AG04449 (cell line): ENCODE results near the gene GNB5.
"Not testable (repeated sequence)": the region's sequence is repeated elsewhere in the genome, so short reads cannot be mapped to it uniquely, and the experiment has no call there.

ENCODE experiments used
- CTCF ChIA-PET: fragments of 350-600 bp; formaldehyde crosslinking; extraction: SDS; loops from one replicate; lab custom pipeline; 2021; ENCODE audit warnings: antibody characterized with exemption; lab: Yijun Ruan, JAX
- POLR2A ChIA-PET: fragments of 400-600, 350-600 bp; formaldehyde crosslinking; extraction: SDS; loops from one replicate; lab custom pipeline; 2020; ENCODE audit warnings: antibody characterized with exemption, inconsistent platforms; lab: Yijun Ruan, JAX
- DNase-seq: peaks from one replicate; pipeline ENCODE4 v3.0.0-alpha.2; 2010; ENCODE audit warnings: low read depth, low spot score
- H3K4me3 ChIP-seq: 2 replicates; pipeline ENCODE4 v1.5.1; 2011; ENCODE audit warnings: low read depth, mild to moderate bottlenecking, control low read depth, low read length
- TF ChIP-seq, protein P1 (sequence below): IDR thresholded peaks from one replicate; pipeline ENCODE4 v1.5.1; 2011; ENCODE audit warnings: mild to moderate bottlenecking, moderate library complexity, low read length, control low read depth, inconsistent platforms; ENCODE audit not compliant: insufficient read depth; ENCODE audit errors: missing control alignments

GNB5 gene

GRCh38 chr15:52191207-52191606 is at the start of gene GNB5:
GNB5 (minus strand) TSS chr15:52191392; CDS start chr15:52184676, 6,716 bp downstream.
- POLR2A ChIA-PET = interaction anchor here (0.6 kb wide), 1 partner anchor 220 kb away, joined by 4 read pairs; the partner anchor contains the start of gene LEO1
- H3K4me3 ChIP-seq = no peak within 1 kb of the TSS
- CTCF ChIA-PET = interaction anchor here (0.8 to 3.7 kb wide), 2 partner anchors 7 to 10 kb away, joined by 4 to 27 read pairs; no protein-coding TSS in a partner anchor
- DNase-seq = no peak
- TF ChIP-seq, protein P1, sequence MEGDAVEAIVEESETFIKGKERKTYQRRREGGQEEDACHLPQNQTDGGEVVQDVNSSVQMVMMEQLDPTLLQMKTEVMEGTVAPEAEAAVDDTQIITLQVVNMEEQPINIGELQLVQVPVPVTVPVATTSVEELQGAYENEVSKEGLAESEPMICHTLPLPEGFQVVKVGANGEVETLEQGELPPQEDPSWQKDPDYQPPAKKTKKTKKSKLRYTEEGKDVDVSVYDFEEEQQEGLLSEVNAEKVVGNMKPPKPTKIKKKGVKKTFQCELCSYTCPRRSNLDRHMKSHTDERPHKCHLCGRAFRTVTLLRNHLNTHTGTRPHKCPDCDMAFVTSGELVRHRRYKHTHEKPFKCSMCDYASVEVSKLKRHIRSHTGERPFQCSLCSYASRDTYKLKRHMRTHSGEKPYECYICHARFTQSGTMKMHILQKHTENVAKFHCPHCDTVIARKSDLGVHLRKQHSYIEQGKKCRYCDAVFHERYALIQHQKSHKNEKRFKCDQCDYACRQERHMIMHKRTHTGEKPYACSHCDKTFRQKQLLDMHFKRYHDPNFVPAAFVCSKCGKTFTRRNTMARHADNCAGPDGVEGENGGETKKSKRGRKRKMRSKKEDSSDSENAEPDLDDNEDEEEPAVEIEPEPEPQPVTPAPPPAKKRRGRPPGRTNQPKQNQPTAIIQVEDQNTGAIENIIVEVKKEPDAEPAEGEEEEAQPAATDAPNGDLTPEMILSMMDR = no peak

DNA sequence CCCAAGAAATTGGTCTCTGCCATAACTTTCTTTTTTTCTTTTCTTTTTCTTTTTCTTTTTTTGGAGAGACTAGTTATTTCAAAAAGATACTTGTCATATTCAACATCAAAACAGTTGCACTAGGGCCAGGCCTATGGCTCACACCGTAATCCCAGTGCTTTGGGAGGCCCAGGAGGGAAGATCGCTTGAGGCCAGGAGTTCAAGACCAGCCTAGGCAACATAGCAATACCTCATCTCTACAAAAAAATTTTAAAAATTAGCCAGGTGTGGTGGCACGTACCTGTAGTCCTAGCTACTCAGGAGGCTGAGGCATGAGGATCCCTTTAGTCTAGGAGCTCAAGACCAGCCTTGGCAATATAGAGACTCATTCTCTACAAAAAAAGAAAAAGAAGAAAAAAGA is 49.0 kb upstream of the GNB5 start:
- TF ChIP-seq, protein P1 = no peak
- POLR2A ChIA-PET = no interaction called here
- CTCF ChIA-PET = interaction anchor here (0.7 to 2.4 kb wide), 5 partner anchors 11 to 17 kb away, joined by 3 to 16 read pairs (median 4); no protein-coding TSS in a partner anchor
- no peak for DNase-seq
- no peak overlapping the region for H3K4me3 ChIP-seq

DNA sequence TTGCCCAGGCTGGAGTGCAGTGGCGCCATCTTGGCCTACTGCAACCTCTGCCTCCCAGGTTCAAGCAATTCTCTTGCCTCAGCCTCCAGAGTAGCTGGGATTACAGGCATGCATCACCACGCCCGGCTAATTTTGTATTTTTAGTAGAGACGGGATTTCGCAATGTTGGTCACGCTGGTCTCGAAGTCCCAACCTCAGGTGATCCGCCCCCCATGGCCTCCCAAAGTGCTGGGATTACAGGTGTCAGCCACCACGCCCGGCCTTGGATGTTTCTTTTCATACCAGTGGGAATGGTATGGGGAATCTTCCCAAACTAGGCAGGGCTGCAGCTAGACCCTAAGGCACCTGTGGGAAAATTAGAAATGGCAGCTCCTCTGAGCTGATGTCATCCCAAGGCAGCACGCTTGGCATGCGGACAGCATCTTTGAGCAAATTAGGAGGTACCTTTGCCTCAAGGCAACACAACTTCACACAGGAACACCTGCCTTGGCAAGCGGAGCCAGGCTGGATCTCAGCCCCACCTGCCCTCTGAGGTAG is 47.9 kb upstream of the GNB5 start:
- H3K4me3 ChIP-seq, DNase-seq, POLR2A ChIA-PET: not testable (repeated sequence)
- CTCF ChIA-PET = interaction anchor here (0.8 to 2.4 kb wide), 3 partner anchors 11 to 499 kb away, joined by 3 to 16 read pairs (median 4); no protein-coding TSS in a partner anchor

DNA sequence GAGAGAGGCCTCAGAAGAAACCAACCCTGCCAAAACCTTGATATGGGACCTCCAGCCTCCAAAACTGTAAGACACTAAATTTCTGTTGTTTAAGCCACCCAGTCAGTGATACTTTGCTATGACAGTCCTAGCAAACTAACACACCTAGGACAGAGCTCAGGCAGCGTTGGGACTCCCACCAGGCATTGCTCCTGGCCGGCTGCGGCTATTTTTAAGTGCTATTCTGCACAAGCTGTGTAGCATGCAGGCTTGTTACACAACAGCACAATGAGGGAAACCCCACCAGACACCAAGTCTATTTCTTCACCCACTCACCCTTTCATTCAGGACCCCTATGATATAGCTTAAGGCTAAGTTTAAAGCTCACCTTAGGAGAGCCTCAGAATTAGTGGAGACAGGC is 47.0 kb upstream of the GNB5 start:
- CTCF ChIA-PET = interaction anchor here (2.4 kb wide), 1 partner anchor 10 kb away, joined by 16 read pairs; no protein-coding TSS in a partner anchor
- H3K4me3 ChIP-seq = no peak overlapping the region
- TF ChIP-seq, protein P1 = no peak
- DNase-seq = no peak
- POLR2A ChIA-PET = no interaction called here

- ChIA-PET POLR2A (no interaction called here), CTCF (interaction anchor here (1.1 to 1.9 kb wide), 5 partner anchors 9 to 498 kb away, joined by 3 to 12 read pairs (median 5); no protein-coding TSS in a partner anchor)
- DNase-seq = no peak
- TF ChIP-seq, protein P1 = no peak
- no peak overlapping the region for H3K4me3 ChIP-seq
These were observed 44.8 kb upstream of the GNB5 start for GRCh38 chr15:52236013-52236412.

DNA sequence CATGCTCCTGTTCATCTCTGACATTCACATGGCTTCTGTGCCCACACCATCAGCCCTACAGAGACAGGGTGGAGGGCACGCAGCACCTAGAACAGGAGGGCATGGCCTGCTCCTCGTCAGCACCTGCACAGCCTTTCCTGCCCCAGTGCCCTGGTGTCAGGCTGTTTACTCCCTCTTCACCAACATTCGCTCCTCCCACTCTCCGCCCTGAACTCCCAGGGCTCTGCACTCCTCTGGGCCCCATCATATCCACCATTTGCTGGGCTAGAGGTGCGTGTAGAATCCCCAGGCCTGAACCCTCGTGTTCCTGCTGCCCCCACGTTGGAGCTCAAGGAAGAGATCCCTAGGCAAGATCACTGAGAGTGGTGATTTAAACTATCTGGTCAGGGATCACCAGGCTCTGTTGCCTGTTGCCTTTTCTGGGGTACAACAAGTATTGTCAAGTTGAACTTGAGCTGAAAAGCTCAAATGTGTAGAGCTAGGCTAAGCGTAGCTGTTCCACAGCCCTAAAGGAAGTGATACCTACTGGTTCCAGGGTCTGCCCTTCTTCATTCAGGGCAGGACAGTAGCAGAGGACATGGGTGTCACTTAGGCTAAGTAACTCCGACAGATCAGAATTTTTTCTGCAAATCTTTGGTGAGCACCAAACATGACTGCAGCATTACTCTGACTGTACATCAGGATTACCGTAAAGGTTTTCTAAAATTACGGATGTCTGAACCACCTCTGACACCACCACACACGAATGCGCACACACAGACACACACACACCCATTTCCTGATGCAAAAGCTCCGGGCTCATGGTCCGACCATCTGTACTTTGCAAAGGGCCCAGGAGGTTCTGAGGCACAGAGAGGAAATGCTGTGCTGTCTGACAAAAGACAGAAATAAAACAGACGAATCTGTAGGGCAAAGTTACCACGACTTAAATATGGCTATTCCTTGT is 43.7 kb upstream of the GNB5 start:
- ChIA-PET POLR2A (no interaction called here), CTCF (interaction anchor here (1.1 to 1.9 kb wide), 5 partner anchors 8 to 500 kb away, joined by 3 to 12 read pairs (median 5); no protein-coding TSS in a partner anchor)
- TF ChIP-seq, protein P1 = no peak
- no peak for DNase-seq
- H3K4me3 ChIP-seq = no peak overlapping the region
